HG03521 (cell line): ENCODE data around the gene NOD1.
"Not testable (repeated sequence)": the region's sequence is repeated elsewhere in the genome, so short reads cannot be mapped to it uniquely, and the experiment has no call there.

Experiments
- ATAC-seq: cut with Tn5 transposase; IDR thresholded peaks from one replicate; pipeline ENCODE4 v1.9.1; 2021; ENCODE audit warnings: mild to moderate bottlenecking, moderate library complexity; ENCODE audit not compliant: unreplicated experiment

Gene NOD1, protein sequence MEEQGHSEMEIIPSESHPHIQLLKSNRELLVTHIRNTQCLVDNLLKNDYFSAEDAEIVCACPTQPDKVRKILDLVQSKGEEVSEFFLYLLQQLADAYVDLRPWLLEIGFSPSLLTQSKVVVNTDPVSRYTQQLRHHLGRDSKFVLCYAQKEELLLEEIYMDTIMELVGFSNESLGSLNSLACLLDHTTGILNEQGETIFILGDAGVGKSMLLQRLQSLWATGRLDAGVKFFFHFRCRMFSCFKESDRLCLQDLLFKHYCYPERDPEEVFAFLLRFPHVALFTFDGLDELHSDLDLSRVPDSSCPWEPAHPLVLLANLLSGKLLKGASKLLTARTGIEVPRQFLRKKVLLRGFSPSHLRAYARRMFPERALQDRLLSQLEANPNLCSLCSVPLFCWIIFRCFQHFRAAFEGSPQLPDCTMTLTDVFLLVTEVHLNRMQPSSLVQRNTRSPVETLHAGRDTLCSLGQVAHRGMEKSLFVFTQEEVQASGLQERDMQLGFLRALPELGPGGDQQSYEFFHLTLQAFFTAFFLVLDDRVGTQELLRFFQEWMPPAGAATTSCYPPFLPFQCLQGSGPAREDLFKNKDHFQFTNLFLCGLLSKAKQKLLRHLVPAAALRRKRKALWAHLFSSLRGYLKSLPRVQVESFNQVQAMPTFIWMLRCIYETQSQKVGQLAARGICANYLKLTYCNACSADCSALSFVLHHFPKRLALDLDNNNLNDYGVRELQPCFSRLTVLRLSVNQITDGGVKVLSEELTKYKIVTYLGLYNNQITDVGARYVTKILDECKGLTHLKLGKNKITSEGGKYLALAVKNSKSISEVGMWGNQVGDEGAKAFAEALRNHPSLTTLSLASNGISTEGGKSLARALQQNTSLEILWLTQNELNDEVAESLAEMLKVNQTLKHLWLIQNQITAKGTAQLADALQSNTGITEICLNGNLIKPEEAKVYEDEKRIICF

GRCh38 chr7:30478349-30479201 lies at the start of gene NOD1:
NOD1 (minus strand) TSS chr7:30478784; CDS start chr7:30456921, 21,863 bp downstream.
- ATAC-seq = peak; percentile 86

DNA sequence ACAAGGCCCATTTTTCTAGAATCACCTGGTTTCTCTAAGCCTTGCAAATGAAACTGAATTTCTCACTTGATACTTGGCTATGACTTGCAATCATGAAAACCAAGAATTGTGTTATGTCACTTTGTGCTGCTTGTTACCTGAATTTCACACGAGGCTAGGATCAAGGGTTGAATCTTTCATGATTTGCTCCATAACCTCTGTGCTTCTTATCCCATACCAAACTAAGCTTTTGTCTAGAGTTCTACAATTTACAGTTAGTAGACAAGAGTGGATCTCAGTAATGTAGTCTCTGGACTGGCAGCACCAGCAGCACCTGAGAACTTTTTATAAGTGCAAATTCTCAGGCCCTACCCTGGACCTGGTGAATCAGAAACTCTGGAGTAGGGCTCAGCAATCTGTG lies 48.7 kb upstream of the NOD1 start:
- ATAC-seq = not testable (repeated sequence)

DNA sequence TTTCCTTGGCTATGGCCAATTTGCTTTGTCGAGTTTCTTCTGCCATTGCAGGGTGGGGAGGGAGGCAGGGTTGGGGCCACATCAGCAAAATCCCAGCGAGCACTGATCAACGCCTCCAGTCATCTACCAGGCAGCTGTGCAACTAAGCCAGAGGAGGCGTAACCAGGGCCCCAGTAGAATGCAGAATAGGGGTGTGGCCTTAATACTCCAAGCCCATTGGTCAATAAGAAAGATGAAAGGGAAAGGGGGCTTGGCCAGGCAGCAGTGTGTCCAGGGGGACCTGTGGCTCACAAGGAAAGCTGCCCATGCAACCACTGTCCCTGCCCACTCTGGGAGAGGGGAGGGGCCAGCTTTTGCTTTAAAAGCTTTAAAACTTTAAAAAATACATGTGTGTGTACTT lies 47.6 kb upstream of the NOD1 start:
- no peak for ATAC-seq

DNA sequence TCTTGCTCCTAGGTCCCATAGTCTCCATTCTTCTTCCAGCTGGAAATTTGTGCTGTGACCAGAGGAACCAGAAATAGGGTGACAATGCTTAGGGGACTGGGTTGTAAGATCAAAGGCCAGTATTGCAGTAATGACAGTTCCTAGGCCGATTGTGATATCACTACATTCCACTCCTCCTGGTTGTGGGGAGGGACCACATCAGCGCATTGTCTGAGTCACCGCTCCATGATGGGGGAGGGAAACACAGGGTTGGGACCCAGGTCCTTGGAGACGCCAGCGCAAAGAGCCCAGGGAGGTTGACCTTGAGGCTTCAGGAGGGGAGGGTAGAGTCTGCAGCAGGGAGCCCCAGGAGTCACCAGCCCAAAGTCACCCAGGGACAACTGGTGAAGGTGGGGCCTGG lies 46.8 kb upstream of the NOD1 start:
- no peak for ATAC-seq

GRCh38 chr7:30524545-30524944 lies 46.0 kb upstream of the NOD1 start:
- no peak for ATAC-seq

- ATAC-seq = no peak
Observed at GRCh38 chr7:30523466-30523865, 44.9 kb upstream of the NOD1 start.

- ATAC-seq = no peak
Observed at GRCh38 chr7:30522159-30522558, 43.6 kb upstream of the NOD1 start.

DNA sequence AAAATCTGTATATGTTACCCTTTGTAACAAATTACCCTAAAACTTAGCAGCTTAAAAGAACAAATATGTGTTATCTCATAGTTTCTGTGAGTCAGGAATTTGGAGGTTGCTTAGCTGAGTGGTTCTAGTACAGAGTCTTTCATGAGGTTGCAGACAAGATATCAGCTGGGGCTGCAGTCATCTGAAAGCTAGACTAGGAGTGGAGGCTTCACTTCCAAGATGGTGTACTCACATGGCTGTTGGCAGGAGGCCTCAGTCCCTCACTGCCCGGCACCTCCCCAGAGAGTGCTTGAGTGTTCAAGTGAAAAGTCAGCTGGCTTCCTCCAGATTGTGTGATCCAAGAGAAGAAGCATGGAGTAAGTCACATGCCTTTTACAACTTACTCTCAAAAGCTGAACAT lies 42.9 kb upstream of the NOD1 start:
- no peak for ATAC-seq

DNA sequence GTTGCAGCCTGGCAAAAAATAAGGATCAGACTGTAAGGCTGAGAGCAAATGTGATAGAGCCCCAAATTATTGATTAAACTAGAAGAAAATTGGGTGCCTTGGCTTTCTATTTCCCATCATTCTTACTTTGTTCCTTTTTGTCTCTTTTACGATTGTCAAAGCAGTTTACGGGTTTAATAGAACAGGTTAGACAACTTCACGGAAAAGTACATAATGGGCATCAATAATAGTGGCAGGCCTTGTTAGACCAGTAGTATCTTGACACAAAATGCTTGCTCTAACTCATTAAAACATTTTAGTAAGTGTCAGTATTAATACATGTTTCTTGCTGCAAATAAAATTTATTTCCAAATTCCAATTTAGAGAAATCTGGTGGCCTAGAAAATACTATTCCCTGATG lies 40.5 kb upstream of the NOD1 start:
- no peak for ATAC-seq

DNA sequence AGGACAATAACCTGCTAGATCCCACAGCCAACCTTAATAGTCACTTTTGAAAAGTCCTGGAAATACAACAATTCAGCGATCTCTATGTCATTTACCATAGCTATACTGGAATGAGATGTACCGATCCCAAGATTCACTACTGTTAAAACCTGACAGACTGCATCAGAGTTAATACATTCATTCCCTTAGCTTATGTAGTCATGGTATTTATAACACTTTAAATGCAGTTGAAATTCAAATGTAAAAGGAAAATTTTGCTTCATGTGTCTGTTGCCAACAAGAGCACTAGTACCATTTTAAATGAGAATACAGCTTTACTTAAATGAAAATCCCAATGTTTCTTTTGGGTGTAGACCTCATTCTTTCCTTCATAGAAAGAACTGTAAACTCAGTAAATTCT lies 37.2 kb upstream of the NOD1 start:
- no peak for ATAC-seq

DNA sequence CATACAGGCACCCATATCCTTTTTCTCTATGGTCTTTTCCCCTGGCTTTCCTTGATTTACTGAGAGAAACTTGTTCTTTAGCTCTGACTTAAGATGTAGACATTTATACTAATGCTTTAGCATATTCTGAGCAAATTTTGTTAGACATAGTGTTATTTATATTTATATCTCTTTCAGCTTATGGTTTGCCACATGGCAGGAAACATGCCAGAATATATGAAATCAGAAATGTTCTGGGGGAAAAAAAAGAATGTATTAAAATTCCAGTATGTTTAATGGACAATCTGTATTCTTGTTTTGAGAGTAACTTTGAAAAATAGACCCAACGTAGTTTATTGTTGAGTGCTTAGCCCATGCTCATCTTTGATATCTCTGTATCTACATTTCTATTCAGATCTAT lies 36.2 kb upstream of the NOD1 start:
- ATAC-seq = no peak

GRCh38 chr7:30514177-30514576 lies 35.6 kb upstream of the NOD1 start:
- ATAC-seq = no peak

DNA sequence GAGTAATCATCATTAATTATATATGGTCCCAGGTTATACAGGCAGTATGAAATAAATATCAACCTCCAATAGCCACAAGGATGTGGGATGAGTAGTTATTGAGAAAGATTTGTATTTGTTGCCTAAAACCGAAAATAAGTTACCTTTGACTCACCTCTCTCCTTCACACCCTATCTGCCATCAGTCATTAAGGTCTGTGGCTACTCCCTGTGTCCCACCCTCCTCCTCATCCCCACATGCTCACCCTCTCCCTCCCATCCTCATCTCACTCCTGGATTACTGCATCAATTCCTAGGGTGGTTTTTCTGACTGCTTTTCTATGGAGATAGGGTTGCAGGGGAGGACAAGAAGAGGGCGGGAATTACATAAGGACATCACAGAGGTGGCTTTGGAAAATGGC lies 35.2 kb upstream of the NOD1 start:
- ATAC-seq = no peak

- no peak for ATAC-seq
Observed at GRCh38 chr7:30511973-30512662, 33.5 kb upstream of the NOD1 start.

- ATAC-seq = no peak
Observed at GRCh38 chr7:30511494-30511893, 32.9 kb upstream of the NOD1 start.

- ATAC-seq = no peak
Observed at GRCh38 chr7:30510124-30511075, 31.8 kb upstream of the NOD1 start.

DNA sequence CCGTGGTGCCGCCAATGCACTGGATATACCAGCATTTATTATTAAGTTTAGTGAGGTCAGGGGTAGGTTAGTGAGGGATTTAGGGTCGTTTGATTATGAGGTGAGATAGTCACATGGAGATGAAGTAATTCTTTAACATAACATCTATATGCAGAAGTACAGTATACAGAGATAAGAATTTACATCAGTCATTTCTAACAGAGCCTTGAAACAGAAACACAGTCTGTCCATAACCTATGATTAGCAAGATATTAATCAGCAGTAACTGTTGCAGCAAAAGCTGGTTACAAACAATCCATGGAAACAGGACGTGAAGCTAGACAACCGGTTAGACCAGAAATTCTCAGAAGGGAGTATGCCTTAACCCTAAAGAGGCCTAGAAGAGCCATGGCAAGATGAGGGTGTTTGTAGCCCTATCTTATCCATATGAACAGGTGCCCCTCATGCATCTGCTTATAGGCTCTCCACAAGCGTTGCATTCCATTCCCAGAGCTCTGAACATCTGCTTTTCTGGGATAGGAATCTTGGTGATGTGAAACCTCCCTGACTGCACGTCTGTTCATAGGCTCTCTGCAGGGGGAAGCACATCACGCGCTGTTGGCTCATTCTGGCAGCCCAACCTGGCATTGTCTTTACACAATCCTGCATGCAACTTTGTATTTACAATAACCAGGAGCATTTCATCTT lies 30.7 kb upstream of the NOD1 start:
- not testable (repeated sequence) for ATAC-seq

DNA sequence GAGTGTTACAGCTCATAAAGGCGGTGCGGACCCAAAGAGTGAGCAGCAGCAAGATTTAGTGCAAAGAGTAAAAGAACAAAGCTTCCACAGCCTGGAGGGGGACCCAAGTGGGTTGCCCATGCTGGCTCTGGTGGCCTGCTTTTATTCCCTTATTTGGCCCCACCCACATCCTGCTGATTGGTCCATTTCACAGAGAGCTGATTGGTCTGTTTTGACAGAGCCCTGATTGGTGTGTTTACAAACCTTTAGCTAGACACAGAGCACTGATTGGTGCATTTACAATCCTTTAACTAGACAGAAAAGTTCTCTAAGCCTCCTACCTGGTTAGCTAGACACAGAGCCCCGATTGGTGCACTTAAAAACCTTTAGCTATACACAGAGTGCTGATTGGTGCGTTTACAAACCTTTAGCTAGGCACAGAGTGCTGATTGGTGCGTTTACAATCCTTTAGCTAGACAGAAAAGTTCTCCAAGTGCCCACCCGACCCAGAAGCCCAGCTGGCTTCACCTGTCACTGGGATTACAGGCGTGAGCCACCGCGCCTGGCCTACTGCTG lies 28.8 kb upstream of the NOD1 start:
- ATAC-seq = not testable (repeated sequence)
